Measurements from ENCODE around the gene MPZL3.

MPZL3 gene, protein sequence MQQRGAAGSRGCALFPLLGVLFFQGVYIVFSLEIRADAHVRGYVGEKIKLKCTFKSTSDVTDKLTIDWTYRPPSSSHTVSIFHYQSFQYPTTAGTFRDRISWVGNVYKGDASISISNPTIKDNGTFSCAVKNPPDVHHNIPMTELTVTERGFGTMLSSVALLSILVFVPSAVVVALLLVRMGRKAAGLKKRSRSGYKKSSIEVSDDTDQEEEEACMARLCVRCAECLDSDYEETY

DNA sequence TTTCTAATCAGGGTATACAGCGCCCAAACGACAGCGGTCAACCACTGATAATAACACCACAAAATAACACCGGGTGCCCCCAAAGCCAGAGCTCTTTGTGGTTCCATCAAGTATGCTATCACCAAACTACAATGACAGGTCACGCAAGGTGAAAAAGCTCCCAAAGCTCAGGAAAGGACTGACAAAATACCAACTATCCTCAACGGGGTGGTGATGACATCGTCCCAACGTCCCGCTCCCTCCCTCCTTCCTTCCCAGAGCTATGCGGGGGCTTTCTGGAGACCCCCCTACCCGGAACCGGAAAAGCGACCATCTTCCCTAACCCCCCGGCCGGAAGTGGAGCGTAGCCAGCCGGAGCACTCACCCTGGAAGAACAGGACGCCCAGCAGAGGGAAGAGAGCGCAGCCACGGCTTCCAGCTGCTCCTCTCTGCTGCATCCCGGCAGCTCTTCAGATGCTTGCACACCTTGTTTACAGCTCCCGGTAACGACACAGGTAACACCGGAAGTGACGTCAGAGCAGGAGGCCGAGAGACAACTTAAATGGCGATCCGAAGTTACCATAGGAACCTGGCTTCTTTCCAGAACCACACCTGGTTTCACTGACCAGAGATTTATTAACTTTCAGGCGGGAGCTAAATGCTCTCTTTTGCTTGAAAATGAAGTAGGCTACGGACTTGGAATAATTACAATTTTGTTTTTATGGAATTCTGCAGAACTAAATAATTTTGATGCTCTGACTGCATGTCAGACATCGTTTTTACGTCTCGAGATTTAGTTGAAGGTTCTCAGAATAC is at the start of gene MPZL3:
TSS of gene MPZL3 (minus strand) at position 508 of the 795 bp plus-strand sequence. CDS start at position 437, 71 bp downstream.
- DNase-seq (ENCODE audit: low spot score): no peak

DNA sequence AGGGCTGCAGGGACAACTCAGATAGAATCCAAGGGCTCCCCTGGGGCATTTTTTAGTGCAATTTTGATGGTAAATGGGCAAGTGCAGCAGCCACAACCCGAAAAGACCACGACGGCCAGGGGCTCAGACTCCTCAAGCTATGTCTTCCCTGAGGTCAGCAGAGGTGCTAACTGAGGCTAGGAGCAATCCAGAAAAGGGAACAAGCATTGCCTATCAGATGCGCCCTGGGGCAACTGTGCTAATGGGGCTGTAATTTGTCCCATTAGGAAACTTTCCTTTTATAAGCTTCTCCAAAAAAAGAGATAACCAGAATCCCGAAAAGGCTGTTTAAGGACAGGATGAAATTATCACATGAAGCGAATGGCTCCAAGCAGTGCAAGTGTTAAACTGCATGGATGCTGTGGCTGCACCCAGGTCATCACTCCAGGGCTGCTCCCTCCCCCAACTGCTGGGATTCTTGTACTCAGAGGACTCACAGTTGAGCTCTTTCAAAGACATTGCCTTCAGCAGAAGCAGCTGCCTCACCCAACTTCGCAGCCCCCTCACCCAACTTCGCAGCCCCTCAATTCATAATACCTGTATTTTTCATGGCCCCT is 49.5 kb upstream of the MPZL3 start:
- DNase-seq (ENCODE audit: low spot score): no peak

DNA sequence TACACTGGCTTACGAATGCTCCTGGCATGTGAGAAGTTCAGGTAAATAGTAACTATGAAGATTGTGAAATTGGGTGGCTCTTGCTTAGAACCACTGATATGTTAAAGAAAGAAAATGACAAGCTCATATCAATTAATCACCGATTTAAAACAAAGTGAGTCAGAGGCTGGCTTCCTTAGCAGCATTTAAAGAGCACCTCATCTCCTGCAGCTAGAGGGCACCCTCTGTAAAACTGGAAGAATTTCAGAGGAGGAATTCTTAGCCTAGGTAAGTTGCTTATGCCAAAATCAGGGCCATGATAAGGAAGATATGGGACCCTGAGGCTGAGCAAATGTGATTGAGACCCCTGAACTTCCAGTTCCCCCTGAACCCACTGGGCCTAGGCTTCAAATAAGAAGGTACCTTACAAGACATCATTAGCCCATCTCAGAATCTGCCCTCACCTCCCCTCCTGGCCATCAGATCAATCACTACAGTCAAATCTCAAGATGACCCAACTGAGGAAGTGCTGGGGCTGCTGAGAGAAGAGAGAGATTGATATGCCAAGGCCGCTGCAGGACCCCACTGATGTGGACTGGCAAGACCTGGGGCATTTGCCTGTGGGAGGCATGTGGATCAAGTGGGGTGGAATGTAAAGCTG is 43.8 kb upstream of the MPZL3 start:
- DNase-seq (ENCODE audit: low spot score): peak; percentile 54

- DNase-seq (ENCODE audit: low spot score): no peak
Measured at GRCh38 chr11:118295199-118295598, 43.0 kb upstream of the MPZL3 start.

GRCh38 chr11:118294053-118294452 is 41.9 kb upstream of the MPZL3 start:
- no peak for DNase-seq (ENCODE audit: low spot score)

GRCh38 chr11:118291477-118292135 is 39.4 kb upstream of the MPZL3 start:
- DNase-seq (ENCODE audit: low spot score): no peak

DNA sequence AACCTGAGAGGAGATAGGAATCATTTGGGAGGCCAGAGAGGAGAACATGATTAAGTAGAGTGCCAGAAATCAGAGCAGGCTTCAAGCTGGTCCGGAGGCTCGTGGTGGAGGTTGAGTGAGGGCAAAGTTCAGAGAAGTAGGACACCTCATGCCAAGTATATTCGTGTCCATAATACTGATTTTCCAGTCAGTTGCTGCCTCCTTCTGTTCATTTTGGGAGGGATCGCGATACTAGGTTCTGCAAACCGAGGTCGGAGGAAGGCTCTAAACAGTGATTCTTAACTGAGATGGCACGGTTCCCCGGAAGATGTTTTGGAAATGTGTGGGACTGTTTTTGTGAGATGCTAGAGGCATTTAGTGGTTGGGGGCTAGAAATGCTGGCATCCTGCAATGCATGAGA is 38.8 kb upstream of the MPZL3 start:
- DNase-seq (ENCODE audit: low spot score): peak; percentile 46

DNA sequence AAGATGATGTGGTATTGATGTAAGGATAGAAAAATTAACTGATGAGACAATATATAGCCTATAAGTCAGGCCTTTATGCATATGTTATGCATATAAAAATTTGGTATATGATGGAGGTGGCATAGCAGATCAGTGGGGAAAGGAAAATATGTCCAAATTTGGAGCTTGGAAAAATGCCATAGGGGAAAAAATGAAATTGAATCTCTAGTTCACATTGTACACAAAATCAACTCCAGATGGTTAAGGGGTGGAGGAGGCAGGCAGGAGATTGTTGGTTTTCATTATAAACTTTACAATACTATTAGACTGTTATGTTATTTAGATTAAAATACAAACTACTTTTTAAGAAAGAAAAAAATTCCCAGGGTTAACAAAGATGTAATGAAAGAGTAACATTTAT is 37.2 kb upstream of the MPZL3 start:
- DNase-seq (ENCODE audit: low spot score): no peak

GRCh38 chr11:118287006-118287405 is 34.8 kb upstream of the MPZL3 start:
- DNase-seq (ENCODE audit: low spot score): no peak

DNA sequence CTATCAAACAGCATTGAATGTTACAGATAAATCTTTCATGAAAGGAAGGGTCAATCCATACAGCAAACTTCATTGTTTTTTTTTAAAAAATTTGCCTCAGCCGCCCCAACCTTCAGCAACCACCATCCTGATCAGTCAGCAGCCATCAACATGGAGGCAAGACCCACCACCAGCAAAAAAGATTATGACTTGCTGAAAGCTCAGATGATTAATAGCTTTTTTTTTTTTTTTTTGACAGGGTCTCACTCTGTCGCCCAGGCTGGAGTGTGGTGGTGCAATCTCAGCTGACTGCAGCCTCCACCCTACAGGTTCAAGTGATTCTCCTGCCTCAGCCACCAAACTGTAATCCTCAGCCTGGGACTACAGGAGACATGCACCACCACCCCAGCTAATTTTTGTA is 34.4 kb upstream of the MPZL3 start:
- DNase-seq (ENCODE audit: low spot score): no peak

DNA sequence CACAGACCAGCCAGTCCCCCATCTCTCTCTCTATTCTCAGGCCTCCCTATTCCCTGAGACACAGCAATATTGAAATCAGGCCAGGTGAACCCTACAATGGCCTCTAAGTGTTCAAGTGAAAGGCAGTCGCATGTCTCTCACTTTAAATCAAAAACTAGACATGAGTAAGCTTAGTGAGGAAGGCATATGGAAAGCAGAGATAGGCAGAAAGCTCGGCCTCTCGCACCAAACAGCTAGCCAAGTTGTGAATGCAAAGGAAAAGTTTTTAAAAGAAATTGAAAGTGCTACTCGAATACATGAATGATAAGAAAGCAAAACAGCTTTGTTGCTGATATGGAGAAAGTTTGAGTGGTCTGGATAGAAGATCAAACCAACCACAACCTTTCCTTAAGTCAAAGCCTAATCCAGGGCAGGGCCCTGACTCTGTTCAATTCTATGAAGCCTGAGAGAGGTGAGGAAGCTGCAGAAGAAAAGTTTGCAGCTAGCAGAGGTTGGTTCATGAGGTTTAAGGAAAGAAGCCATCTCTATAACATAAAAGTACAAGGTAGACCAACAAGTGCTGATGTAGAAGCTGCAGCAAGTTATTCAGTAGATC is 31.7 kb upstream of the MPZL3 start:
- DNase-seq (ENCODE audit: low spot score): no peak

- no peak for DNase-seq (ENCODE audit: low spot score)
Measured at GRCh38 chr11:118283037-118283636, 31.0 kb upstream of the MPZL3 start.

DNA sequence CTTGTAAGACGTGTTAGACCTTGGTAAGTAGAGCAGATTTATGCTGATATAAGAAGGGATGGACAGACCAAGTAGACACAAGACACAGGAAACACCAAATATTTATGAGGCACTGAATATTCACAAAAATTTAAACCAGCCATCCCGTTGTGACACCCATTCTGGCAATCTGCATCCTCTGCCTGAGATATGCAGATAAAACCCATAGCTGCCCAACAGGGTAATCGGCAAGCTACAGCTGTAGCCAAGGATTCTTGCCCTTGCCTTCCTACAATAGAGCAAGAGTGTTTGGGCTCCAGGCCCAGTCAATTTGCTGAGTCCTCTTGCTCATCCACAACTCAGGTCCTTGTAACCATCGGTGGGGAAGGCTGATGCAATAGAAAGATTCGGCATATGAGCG is 30.4 kb upstream of the MPZL3 start:
- DNase-seq (ENCODE audit: low spot score): no peak

GRCh38 chr11:118281284-118281683 is 29.1 kb upstream of the MPZL3 start:
- no peak for DNase-seq (ENCODE audit: low spot score)

- DNase-seq (ENCODE audit: low spot score): peak; percentile 88
Measured at GRCh38 chr11:118277312-118277711, 25.1 kb upstream of the MPZL3 start.

DNA sequence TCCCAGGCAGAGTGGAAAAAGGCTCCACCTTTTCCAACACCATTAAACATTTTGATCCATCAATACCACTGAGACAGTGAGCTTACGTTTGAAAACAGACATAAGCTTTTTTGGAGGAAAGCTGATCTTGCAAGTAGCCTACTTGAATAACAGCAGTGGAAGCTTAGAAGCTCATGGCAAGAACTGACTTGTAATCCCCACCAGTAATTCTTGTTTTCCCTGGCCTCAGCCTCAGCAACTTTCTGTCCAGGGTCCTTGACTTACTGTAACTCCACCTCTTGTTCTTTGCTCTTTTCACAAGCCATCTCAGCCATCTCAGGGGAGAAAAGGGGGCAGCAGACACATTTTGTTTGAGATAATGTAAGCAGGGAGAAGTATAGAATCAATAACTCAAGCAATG is 24.3 kb upstream of the MPZL3 start:
- no peak for DNase-seq (ENCODE audit: low spot score)

GRCh38 chr11:118275176-118275575 is 23.0 kb upstream of the MPZL3 start:
- DNase-seq (ENCODE audit: low spot score): peak; percentile 93

DNA sequence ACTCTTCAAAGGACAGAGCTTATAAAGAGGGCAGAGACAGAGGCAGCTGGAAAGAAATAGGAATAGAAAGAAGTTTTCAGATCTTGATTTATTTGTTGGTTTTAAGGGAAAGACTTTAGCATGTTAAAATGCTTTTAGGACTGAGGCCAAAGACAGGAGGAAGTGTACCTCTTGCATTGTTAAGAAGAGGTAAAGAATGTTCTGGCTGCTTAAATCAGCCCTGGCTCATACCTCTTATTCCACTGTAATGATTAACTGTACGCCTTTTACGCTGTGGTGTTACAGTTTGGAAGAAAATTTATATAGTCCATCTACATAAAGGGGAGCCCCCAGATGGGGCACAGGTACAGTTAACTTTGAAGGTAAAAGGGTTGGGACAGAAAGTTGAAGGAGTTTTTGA is 22.0 kb upstream of the MPZL3 start:
- no peak for DNase-seq (ENCODE audit: low spot score)

- no peak for DNase-seq (ENCODE audit: low spot score)
Measured at GRCh38 chr11:118272001-118272400, 19.8 kb upstream of the MPZL3 start.

- no peak for DNase-seq (ENCODE audit: low spot score)
Measured at GRCh38 chr11:118267486-118267885, 15.3 kb upstream of the MPZL3 start.

GRCh38 chr11:118265954-118266353 is 13.8 kb upstream of the MPZL3 start:
- DNase-seq (ENCODE audit: low spot score): no peak
